PC-9 (cell line): ENCODE results near the gene STN1. TPM values are rescaled to one million over a fixed set of nuclear protein-coding genes. Genes with fewer than 3 reads are reported as not detected.

Experiments
- BruUV-seq: library from RNA; stranded (reverse); fragments of 400-500 nt; replicated peaks from 2 replicates; lab custom pipeline; 2021; lab: Mats Ljungman, UMichigan
- CTCF ChIA-PET: fragments of 300-600 bp; sonication (Branson Sonifier 250); formaldehyde crosslinking; loops from one replicate; lab custom pipeline; 2022; ENCODE audit warnings: antibody characterized with exemption; lab: Charles Lee
- POLR2A ChIA-PET: fragments of 300-600 bp; sonication (Branson Sonifier 250); formaldehyde crosslinking; loops from one replicate; lab custom pipeline; 2022; ENCODE audit warnings: antibody characterized with exemption; ENCODE audit not compliant: unreplicated experiment; lab: Charles Lee
- DNase-seq, 2 experiments: peaks; one replicate each; pipeline versions ENCODE4 v3.0.0 to v3.0.0-alpha.2; 2015 to 2022; ENCODE audit warnings: mixed read lengths in 1 of 2
- H2AFZ ChIP-seq: fragments of 200-600 bp; sonication (generic); 2 replicates; pipeline ENCODE4 v1.8.1; 2017; ENCODE audit warnings: antibody characterized with exemption
- H3F3A ChIP-seq: fragments of 200-600 bp; sonication (generic); 2 replicates; pipeline ENCODE4 v1.8.1; 2017; ENCODE audit warnings: antibody characterized with exemption, mild to moderate bottlenecking, low read depth; ENCODE audit not compliant: insufficient read depth
- H3K27ac ChIP-seq: fragments of 200-600 bp; sonication (generic); 2 replicates; pipeline ENCODE4 v1.6.1; 2016; ENCODE audit warnings: mixed run types
- H3K27me3 ChIP-seq: fragments of 200-600 bp; sonication (generic); 2 replicates; pipeline ENCODE4 v1.6.1; 2016; ENCODE audit warnings: low read depth, mixed run types; ENCODE audit not compliant: insufficient read depth
- H3K36me3 ChIP-seq: fragments of 200-600 bp; sonication (generic); 2 replicates; pipeline ENCODE4 v1.6.1; 2016; ENCODE audit warnings: low read depth, mixed run types
- H3K4me1 ChIP-seq: fragments of 200-600 bp; sonication (generic); replicated peaks from 2 replicates; pipeline ENCODE4 v1.6.1; 2016; ENCODE audit warnings: mixed run types; ENCODE audit not compliant: insufficient read depth
- H3K4me2 ChIP-seq: fragments of 200-600 bp; sonication (generic); 2 replicates; pipeline ENCODE4 v1.6.1; 2017; ENCODE audit warnings: mixed run types
- H3K4me3 ChIP-seq: fragments of 200-600 bp; sonication (generic); 2 replicates; pipeline ENCODE4 v1.6.1; 2016; ENCODE audit warnings: mixed run types
- H3K79me2 ChIP-seq: fragments of 200-600 bp; sonication (generic); 2 replicates; pipeline ENCODE4 v1.6.1; 2017; ENCODE audit warnings: low read depth, mixed run types
- H3K9me2 ChIP-seq: fragments of 200-600 bp; sonication (generic); 2 replicates; pipeline ENCODE4 v1.8.1; 2017; ENCODE audit warnings: mild to moderate bottlenecking; ENCODE audit not compliant: insufficient read depth
- H3K9me3 ChIP-seq: fragments of 200-600 bp; sonication (generic); 2 replicates; pipeline ENCODE4 v1.8.1; 2016; ENCODE audit warnings: low read depth; ENCODE audit not compliant: insufficient read depth
- H4K20me1 ChIP-seq: fragments of 200-600 bp; sonication (generic); 2 replicates; pipeline ENCODE4 v1.8.1; 2017; ENCODE audit not compliant: insufficient read depth
- CTCF ChIP-seq: fragments of 200-600 bp; sonication (generic); conservative IDR thresholded peaks from 2 replicates; pipeline ENCODE4 v1.6.1; 2017; ENCODE audit warnings: mixed run types, antibody characterized with exemption, mild to moderate bottlenecking, moderate library complexity
- EZH2 ChIP-seq: fragments of 200-600 bp; sonication (generic); IDR thresholded peaks from 2 replicates; pipeline ENCODE4 v1.8.0; 2017; ENCODE audit warnings: antibody characterized with exemption, low read depth
- intact Hi-C: fragments of 100-400 bp; cut with micrococcal nuclease; formaldehyde crosslinking; loops from one replicate; pipeline ENCODE4 v1.10.0; 2022; ENCODE audit not compliant: unreplicated experiment
- total RNA-seq: library from RNA; stranded (reverse); gene quantifications from 2 replicates; pipeline ENCODE4 v1.2.3, GENCODE V29; 2021

STN1 gene
- total RNA-seq, 1 experiment from 2014 or later = 20.5 TPM

- BruUV-seq = no TSS peak
- H3K36me3 ChIP-seq = no peaks in the 10 kb centered on the region; the same call in 1 of the 2 replicates
- POLR2A ChIA-PET = no interaction called here
Observed at GRCh38 chr10:103899312-103899711, 18.7 kb downstream of the STN1 start.

GRCh38 chr10:103897241-103897774 is 20.7 kb downstream of the STN1 start:
- peak overlapping the region; percentile 99 for H3K27ac ChIP-seq
- CTCF ChIA-PET = no interaction called here
- intact Hi-C loops = loop anchor here (10.0 kb wide), 1 partner anchor 437 kb away; the partner anchor contains the start of gene ITPRIP

More at GRCh38 chr10:103899312-103899711, 18.7 kb downstream of the STN1 start:
- intact Hi-C loops = loop anchor here (10.0 kb wide), 1 partner anchor 435 kb away; the partner anchor contains the start of gene ITPRIP
- TF ChIP-seq CTCF = no peak
- no peak for TF ChIP-seq EZH2
- Histone ChIP-seq H3F3A (peaks cover 26% of the 10 kb centered on the region), H2AFZ (no peak overlapping the region), H4K20me1 (no peaks in the 10 kb centered on the region), H3K79me2 (no peaks in the 10 kb centered on the region), H3K4me3 (no peak overlapping the region), H3K4me1 (peaks cover 35% of the 10 kb centered on the region), H3K27me3 (no peaks in the 10 kb centered on the region), H3K9me2 (no peaks in the 10 kb centered on the region), H3K27ac (no peak overlapping the region), H3K9me3 (no peaks in the 10 kb centered on the region), H3K4me2 (no peak overlapping the region)
- CTCF ChIA-PET = no interaction called here
- no peak for DNase-seq

DNA sequence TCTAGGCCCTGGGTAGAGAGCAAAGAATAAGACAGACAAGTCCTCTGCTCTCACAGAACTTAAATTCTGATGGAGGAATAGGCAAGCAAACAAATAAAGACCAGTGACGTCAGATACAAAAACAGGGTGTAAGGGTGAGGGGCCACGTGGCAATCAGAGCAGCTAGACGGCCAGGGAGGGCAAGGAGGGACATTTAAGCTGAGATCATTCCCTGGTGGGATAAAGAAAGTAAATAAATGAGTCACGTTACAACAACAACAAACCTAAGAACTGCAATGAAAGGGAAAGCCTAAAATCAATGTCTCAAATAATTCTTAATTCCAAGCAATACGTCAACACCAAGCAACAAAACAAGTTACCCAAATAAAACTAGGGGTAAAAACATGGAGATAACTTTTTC is 21.8 kb downstream of the STN1 start:
- no peak for TF ChIP-seq CTCF
- no peak for TF ChIP-seq EZH2
- no TSS peak for BruUV-seq
- Histone ChIP-seq H4K20me1 (no peaks in the 10 kb centered on the region), H3K9me2 (no peaks in the 10 kb centered on the region), H3K4me3 (no peak overlapping the region), H3K4me1 (peaks cover 66% of the 10 kb centered on the region), H3K36me3 (peaks cover 15% of the 10 kb centered on the region), H3K27me3 (no peaks in the 10 kb centered on the region), H3K27ac (peak overlapping the region; percentile 99), H3F3A (peaks cover 44% of the 10 kb centered on the region), H3K4me2 (peak overlapping the region; percentile 61), H2AFZ (no peak overlapping the region), H3K79me2 (peaks cover 16% of the 10 kb centered on the region), H3K9me3 (no peaks in the 10 kb centered on the region)
- ChIA-PET CTCF (no interaction called here), POLR2A (no interaction called here)
- peak in 1 of 2 experiments; percentile 74 for DNase-seq
- intact Hi-C loops = loop anchor here (10.0 kb wide), 1 partner anchor 439 kb away; the partner anchor contains the start of gene ITPRIP

More at GRCh38 chr10:103897241-103897774, 20.7 kb downstream of the STN1 start:
- no peak for TF ChIP-seq EZH2
- no peak for TF ChIP-seq CTCF
- H3K9me2 ChIP-seq = no peaks in the 10 kb centered on the region
- H2AFZ ChIP-seq = no peak overlapping the region
- POLR2A ChIA-PET = interaction anchor here (0.7 kb wide), 1 partner anchor 20 kb away, joined by 4 read pairs; no protein-coding TSS in a partner anchor
- H3F3A ChIP-seq = peaks cover 38% of the 10 kb centered on the region
- no peak for DNase-seq
- no TSS peak for BruUV-seq
- no peak overlapping the region for H3K4me2 ChIP-seq
- no peaks in the 10 kb centered on the region for H3K27me3 ChIP-seq
- no peaks in the 10 kb centered on the region for H4K20me1 ChIP-seq
- H3K9me3 ChIP-seq = no peaks in the 10 kb centered on the region
- peaks cover 6% of the 10 kb centered on the region for H3K36me3 ChIP-seq
- no peak overlapping the region for H3K4me3 ChIP-seq
- H3K4me1 ChIP-seq = peaks cover 55% of the 10 kb centered on the region
- peaks cover 13% of the 10 kb centered on the region for H3K79me2 ChIP-seq
